HepG2 (cell line): ENCODE data around the gene PODXL2.

Source experiments
- CTCF ChIP-seq: sonication (generic); formaldehyde crosslinking; IDR thresholded peaks from 2 replicates; pipeline ENCODE4 v1.5.0; 2020; ENCODE audit warnings: mild to moderate bottlenecking, missing genetic modification reagents, moderate library complexity
- JUND ChIP-seq: sonication (generic); formaldehyde crosslinking; IDR thresholded peaks from 2 replicates; pipeline ENCODE4 v1.8.0; 2022; ENCODE audit warnings: mild to moderate bottlenecking, missing genetic modification reagents
- NPAS2 ChIP-seq: sonication (generic); formaldehyde crosslinking; IDR thresholded peaks from 2 replicates; pipeline ENCODE4 v1.8.0; 2022; ENCODE audit warnings: mild to moderate bottlenecking, missing genetic modification reagents, borderline replicate concordance
- PREB ChIP-seq: sonication (generic); formaldehyde crosslinking; IDR thresholded peaks from 2 replicates; pipeline ENCODE4 v1.4.0; 2020; ENCODE audit warnings: missing genetic modification reagents
- SIN3A ChIP-seq: IDR thresholded peaks from 2 replicates; pipeline ENCODE4 v1.6.1; 2011; ENCODE audit warnings: low read depth, mild to moderate bottlenecking, control low read depth, low read length, borderline replicate concordance
- SMC3 ChIP-seq: IDR thresholded peaks from 2 replicates; pipeline ENCODE4 v1.6.1; 2011; ENCODE audit warnings: low read length, improper control_type of control experiment
- STAG1 ChIP-seq: sonication (generic); formaldehyde crosslinking; IDR thresholded peaks from 2 replicates; pipeline ENCODE4 v1.4.0; 2020; ENCODE audit warnings: missing genetic modification reagents
- ZBTB33 ChIP-seq: sonication (generic); formaldehyde crosslinking; IDR thresholded peaks from 2 replicates; pipeline ENCODE4 v1.4.0; 2020; ENCODE audit warnings: missing genetic modification reagents
- ZNF510 ChIP-seq: sonication (generic); formaldehyde crosslinking; IDR thresholded peaks from 2 replicates; pipeline ENCODE4 v1.4.0; 2020; ENCODE audit warnings: low read depth, mild to moderate bottlenecking, missing genetic modification reagents
- ZNF569 ChIP-seq: sonication (generic); formaldehyde crosslinking; IDR thresholded peaks from 2 replicates; pipeline ENCODE4 v1.5.0; 2020; ENCODE audit warnings: mild to moderate bottlenecking, missing genetic modification reagents, moderate library complexity, borderline replicate concordance
- TF ChIP-seq, protein P1 (sequence below): sonication (generic); formaldehyde crosslinking; IDR thresholded peaks from 2 replicates; pipeline ENCODE4 v1.5.0; 2020; ENCODE audit warnings: mild to moderate bottlenecking, missing genetic modification reagents
- TF ChIP-seq, protein P2 (sequence below): sonication (generic); formaldehyde crosslinking; IDR thresholded peaks from 2 replicates; pipeline ENCODE4 v1.4.0; 2020; ENCODE audit warnings: missing genetic modification reagents, borderline replicate concordance

GRCh38 chr3:127678611-127679533 is 49.9 kb downstream of the PODXL2 start:
- TF ChIP-seq STAG1 (CRISPR knock-in tag) (no peak), CTCF (CRISPR knock-in tag) (no peak), SIN3A (no peak), NPAS2 (no peak), JUND (CRISPR knock-in tag) (no peak), ZNF510 (no peak), ZBTB33 (CRISPR knock-in tag) (no peak), PREB (CRISPR knock-in tag) (no peak), ZNF569 (CRISPR knock-in tag) (no peak), SMC3 (no peak)
- TF ChIP-seq, protein P1, sequence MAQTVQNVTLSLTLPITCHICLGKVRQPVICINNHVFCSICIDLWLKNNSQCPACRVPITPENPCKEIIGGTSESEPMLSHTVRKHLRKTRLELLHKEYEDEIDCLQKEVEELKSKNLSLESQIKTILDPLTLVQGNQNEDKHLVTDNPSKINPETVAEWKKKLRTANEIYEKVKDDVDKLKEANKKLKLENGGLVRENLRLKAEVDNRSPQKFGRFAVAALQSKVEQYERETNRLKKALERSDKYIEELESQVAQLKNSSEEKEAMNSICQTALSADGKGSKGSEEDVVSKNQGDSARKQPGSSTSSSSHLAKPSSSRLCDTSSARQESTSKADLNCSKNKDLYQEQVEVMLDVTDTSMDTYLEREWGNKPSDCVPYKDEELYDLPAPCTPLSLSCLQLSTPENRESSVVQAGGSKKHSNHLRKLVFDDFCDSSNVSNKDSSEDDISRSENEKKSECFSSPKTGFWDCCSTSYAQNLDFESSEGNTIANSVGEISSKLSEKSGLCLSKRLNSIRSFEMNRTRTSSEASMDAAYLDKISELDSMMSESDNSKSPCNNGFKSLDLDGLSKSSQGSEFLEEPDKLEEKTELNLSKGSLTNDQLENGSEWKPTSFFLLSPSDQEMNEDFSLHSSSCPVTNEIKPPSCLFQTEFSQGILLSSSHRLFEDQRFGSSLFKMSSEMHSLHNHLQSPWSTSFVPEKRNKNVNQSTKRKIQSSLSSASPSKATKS: no peak
- TF ChIP-seq, protein P2, sequence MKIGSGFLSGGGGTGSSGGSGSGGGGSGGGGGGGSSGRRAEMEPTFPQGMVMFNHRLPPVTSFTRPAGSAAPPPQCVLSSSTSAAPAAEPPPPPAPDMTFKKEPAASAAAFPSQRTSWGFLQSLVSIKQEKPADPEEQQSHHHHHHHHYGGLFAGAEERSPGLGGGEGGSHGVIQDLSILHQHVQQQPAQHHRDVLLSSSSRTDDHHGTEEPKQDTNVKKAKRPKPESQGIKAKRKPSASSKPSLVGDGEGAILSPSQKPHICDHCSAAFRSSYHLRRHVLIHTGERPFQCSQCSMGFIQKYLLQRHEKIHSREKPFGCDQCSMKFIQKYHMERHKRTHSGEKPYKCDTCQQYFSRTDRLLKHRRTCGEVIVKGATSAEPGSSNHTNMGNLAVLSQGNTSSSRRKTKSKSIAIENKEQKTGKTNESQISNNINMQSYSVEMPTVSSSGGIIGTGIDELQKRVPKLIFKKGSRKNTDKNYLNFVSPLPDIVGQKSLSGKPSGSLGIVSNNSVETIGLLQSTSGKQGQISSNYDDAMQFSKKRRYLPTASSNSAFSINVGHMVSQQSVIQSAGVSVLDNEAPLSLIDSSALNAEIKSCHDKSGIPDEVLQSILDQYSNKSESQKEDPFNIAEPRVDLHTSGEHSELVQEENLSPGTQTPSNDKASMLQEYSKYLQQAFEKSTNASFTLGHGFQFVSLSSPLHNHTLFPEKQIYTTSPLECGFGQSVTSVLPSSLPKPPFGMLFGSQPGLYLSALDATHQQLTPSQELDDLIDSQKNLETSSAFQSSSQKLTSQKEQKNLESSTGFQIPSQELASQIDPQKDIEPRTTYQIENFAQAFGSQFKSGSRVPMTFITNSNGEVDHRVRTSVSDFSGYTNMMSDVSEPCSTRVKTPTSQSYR: no peak
